Kidney (tissue), 14 donors: ENCODE results near the gene PYROXD2. TPM values are rescaled to one million over a fixed set of nuclear protein-coding genes. Genes with fewer than 3 reads are reported as not detected.

Experiments
- DNase-seq, 5 donors: peaks; one replicate each; pipeline ENCODE4 v3.0.0-alpha.2; 2013 to 2020
- FAIRE-seq: peaks from 2 replicates; lab custom pipeline; 2012; peaks lifted over from hg19 to GRCh38; lab: Jason Lieb, UNC
- H3K27ac ChIP-seq, 2 donors: one replicate each; pipeline ENCODE4 v1.7.0; 2013; ENCODE audit warnings: low read depth in 2 of 2, low read length in 2 of 2, inconsistent platforms in 1 of 2
- H3K27me3 ChIP-seq: one replicate; pipeline ENCODE4 v1.7.1; 2013; ENCODE audit warnings: low read length, inconsistent platforms; ENCODE audit not compliant: control insufficient read depth, insufficient read depth
- H3K36me3 ChIP-seq, 3 donors: one replicate each; pipeline versions ENCODE4 v1.7.0 to v1.7.1; 2013; ENCODE audit warnings: low read length in 3 of 3, control low read depth in 1 of 3, inconsistent platforms in 1 of 3; ENCODE audit not compliant: insufficient read depth in 3 of 3, control insufficient read depth in 2 of 3
- H3K4me1 ChIP-seq, 3 donors: one replicate each; pipeline versions ENCODE4 v1.7.0 to v1.7.1; 2013; ENCODE audit warnings: low read length in 3 of 3, inconsistent platforms in 1 of 3, low read depth in 1 of 3; ENCODE audit not compliant: control insufficient read depth in 2 of 3, insufficient read depth in 2 of 3
- H3K4me3 ChIP-seq, 3 donors: one replicate each; pipeline versions ENCODE4 v1.7.0 to v1.8.1; 2013; ENCODE audit warnings: low read length in 3 of 3, control low read depth in 1 of 3, inconsistent platforms in 1 of 3
- H3K9ac ChIP-seq, 3 donors: one replicate each; pipeline versions ENCODE4 v1.7.0 to v1.7.1; 2013; ENCODE audit warnings: low read length in 3 of 3, control low read depth in 1 of 3, inconsistent platforms in 1 of 3
- H3K9me3 ChIP-seq, 3 donors: one replicate each; pipeline versions ENCODE4 v1.7.0 to v1.7.1; 2013; ENCODE audit warnings: low read length in 3 of 3, control low read depth in 1 of 3, inconsistent platforms in 1 of 3; ENCODE audit not compliant: control insufficient read depth in 2 of 3, insufficient read depth in 1 of 3
- intact Hi-C: fragments of 100-400 bp; cut with DNase I; formaldehyde crosslinking; loops from one replicate; pipeline ENCODE4 v1.11.1; 2022
- polyA plus RNA-seq: library from polyadenylated mRNA; stranded (reverse); fragments of 350-450 nt; fragmentation: Illumina TruSeq; extraction: RNeasy Lipid Tissue Mini Kit (QIAGEN cat#74804); gene quantifications from one replicate; pipeline ENCODE4 v1.2.3, GENCODE V29; 2014; ENCODE audit warnings: low read depth, low replicate concordance; ENCODE audit not compliant: insufficient read depth
- total RNA-seq: library from RNA; stranded (reverse); fragmentation: NEBNext Ultra II Directional; extraction: Animal tissue kit (Norgen Biotek cat#: 25700); gene quantifications from one replicate; pipeline ENCODE4 v1.2.1, GENCODE V29; 2021
- TF ChIP-seq, protein P1 (sequence below): IDR thresholded peaks from 3 replicates; pipeline ENCODE4 v1.5.1; 2012; ENCODE audit warnings: mild to moderate bottlenecking, moderate library complexity, borderline replicate concordance; ENCODE audit not compliant: insufficient read depth; ENCODE audit errors: extremely low read depth
- donor health status: control.
- donor health status: control.
- donor health status: control.
- donor health status: control.
- donor health status: control.
- donor health status: DM: yes; HTN: yes; CAD: no.
- donor health status: Normal renal cell carcinoma (clear cell type).

PYROXD2 gene
- total and polyA plus RNA-seq, 2 donors from 2014 or later = 7.8 to 14.1 TPM

DNA sequence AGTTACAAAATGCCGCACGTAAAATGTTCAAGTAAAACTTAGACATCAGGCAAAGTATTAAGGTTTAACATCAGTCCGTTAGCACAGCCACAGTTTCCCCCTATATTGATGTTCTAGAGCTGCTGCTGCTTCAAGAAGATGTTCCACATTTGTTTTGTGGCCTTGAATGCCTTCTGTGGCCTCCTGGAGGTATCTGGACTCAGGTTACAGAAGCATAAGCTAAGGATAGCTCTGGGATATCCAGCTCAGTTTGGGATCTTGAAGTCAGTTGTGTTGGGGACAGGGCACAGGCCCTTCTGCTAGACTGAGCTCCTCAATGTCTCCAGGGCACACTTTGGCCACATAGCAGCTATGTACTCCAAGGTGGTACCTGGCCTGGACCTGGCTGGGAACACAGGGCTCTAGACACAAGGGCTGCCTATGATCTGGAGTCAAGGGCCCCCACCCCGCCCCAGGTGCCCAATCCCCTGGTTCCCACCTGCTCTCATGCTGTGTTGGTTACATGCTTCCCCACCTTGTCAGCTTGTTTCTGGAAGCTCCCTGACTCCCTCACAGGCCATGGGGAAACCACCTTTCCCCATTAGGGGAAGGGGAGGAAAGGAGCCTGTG lies 4.7 kb downstream of the PYROXD2 start:
- intact Hi-C loops = no loop called here
- H3K36me3 ChIP-seq = no peaks in the 10 kb centered on the region
- no peak overlapping the region for H3K9ac ChIP-seq
- peaks cover 0 to 10% (median 1%) of the 10 kb centered on the region in 3 donors for H3K4me1 ChIP-seq
- no peaks in the 10 kb centered on the region for H3K9me3 ChIP-seq
- no peak for FAIRE-seq
- DNase-seq = no peak
- H3K27me3 ChIP-seq = no peaks in the 10 kb centered on the region
- no peak overlapping the region for H3K4me3 ChIP-seq
- no peak overlapping the region for H3K27ac ChIP-seq
- TF ChIP-seq, protein P1, sequence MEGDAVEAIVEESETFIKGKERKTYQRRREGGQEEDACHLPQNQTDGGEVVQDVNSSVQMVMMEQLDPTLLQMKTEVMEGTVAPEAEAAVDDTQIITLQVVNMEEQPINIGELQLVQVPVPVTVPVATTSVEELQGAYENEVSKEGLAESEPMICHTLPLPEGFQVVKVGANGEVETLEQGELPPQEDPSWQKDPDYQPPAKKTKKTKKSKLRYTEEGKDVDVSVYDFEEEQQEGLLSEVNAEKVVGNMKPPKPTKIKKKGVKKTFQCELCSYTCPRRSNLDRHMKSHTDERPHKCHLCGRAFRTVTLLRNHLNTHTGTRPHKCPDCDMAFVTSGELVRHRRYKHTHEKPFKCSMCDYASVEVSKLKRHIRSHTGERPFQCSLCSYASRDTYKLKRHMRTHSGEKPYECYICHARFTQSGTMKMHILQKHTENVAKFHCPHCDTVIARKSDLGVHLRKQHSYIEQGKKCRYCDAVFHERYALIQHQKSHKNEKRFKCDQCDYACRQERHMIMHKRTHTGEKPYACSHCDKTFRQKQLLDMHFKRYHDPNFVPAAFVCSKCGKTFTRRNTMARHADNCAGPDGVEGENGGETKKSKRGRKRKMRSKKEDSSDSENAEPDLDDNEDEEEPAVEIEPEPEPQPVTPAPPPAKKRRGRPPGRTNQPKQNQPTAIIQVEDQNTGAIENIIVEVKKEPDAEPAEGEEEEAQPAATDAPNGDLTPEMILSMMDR = no peak

DNA sequence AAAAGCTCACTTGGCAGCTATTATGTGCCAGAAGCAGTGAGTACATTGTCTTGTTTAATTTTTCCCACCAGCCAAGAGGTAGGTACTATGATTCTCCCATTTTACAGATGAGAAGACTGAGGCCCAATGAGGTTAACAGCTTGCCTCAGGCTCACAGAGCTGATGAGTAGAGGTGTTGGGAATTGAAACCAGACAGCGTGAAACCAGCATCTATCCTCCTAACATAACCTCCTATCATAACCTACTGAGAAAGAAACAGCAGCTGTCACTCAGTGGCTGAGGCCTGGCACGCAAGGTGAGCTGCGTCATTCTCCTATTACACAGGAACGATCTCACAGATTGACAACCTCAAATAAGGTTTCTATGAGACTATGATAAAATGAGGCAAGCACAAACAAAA lies 6.2 kb downstream of the PYROXD2 start:
- intact Hi-C loops = no loop called here
- FAIRE-seq = no peak
- no peak for DNase-seq

DNA sequence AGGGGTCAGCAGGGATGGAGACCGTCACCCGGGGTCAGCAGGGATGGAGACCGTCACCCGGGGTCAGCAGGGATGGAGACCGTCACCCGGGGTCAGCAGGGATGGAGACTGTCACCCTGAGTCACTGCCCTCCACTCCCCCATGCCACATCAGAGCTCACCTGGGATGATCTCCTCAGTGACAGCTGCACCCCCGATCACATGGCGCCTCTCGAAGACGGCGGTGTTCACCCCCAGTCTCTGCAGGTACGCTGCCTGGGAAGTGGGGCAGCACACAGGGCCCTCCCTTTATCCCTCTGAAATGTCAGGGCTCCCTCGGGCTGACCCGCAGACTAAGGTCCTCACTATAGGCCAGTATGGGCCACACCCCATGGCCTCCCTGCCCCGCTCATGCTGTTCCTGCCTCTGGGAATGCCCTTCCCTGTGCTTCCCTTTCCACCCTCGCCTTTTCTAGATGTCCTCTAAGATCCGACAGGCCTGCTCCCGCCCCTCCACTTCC lies 7.2 kb downstream of the PYROXD2 start:
- intact Hi-C loops = no loop called here
- H3K27me3 ChIP-seq = no peaks in the 10 kb centered on the region
- H3K9ac ChIP-seq = no peak overlapping the region
- FAIRE-seq (no peak), DNase-seq (no peak)
- TF ChIP-seq, protein P1 = no peak
- no peaks in the 10 kb centered on the region for H3K4me1 ChIP-seq
- no peak overlapping the region for H3K4me3 ChIP-seq
- H3K9me3 ChIP-seq = no peaks in the 10 kb centered on the region
- no peaks in the 10 kb centered on the region for H3K36me3 ChIP-seq
- H3K27ac ChIP-seq = no peak overlapping the region

More for the DNA sequence above, 6.2 kb downstream of the PYROXD2 start:
- Histone ChIP-seq H3K27me3 (no peaks in the 10 kb centered on the region), H3K4me3 (no peak overlapping the region), H3K27ac (no peak overlapping the region), H3K4me1 (no peaks in the 10 kb centered on the region), H3K9me3 (no peaks in the 10 kb centered on the region), H3K36me3 (no peaks in the 10 kb centered on the region), H3K9ac (no peak overlapping the region)
- TF ChIP-seq, protein P1 = no peak
